NB4 (cell line): Measurements from ENCODE around the gene NDUFC2.
A peak's percentile ranks its signal among the peaks of the same experiment; 100 is the strongest.

Experiments used
- DNase-seq: peaks from one replicate; pipeline ENCODE4 v3.0.0; 2010; ENCODE audit warnings: low read depth
- H3K4me3 ChIP-seq: one replicate; pipeline ENCODE4 v1.5.1; 2011; ENCODE audit warnings: mild to moderate bottlenecking, low read depth, low read length, moderate library complexity
- MYC ChIP-seq: IDR thresholded peaks from 2 replicates; pipeline ENCODE4 v1.6.1; 2011; ENCODE audit warnings: low read depth, low read length
- POLR2A ChIP-seq: IDR thresholded peaks from 2 replicates; pipeline ENCODE4 v1.6.1; 2011; ENCODE audit warnings: mild to moderate bottlenecking; ENCODE audit not compliant: insufficient read length; ENCODE audit errors: extremely low read depth
- TF ChIP-seq, protein P1 (sequence below): IDR thresholded peaks from 2 replicates; pipeline ENCODE4 v1.6.1; 2011; ENCODE audit warnings: low read depth, low read length
- TF ChIP-seq, protein P2 (sequence below): IDR thresholded peaks from one replicate; pipeline ENCODE4 v1.5.1; 2012; ENCODE audit warnings: low read depth, low read length

The NDUFC2 gene

DNA sequence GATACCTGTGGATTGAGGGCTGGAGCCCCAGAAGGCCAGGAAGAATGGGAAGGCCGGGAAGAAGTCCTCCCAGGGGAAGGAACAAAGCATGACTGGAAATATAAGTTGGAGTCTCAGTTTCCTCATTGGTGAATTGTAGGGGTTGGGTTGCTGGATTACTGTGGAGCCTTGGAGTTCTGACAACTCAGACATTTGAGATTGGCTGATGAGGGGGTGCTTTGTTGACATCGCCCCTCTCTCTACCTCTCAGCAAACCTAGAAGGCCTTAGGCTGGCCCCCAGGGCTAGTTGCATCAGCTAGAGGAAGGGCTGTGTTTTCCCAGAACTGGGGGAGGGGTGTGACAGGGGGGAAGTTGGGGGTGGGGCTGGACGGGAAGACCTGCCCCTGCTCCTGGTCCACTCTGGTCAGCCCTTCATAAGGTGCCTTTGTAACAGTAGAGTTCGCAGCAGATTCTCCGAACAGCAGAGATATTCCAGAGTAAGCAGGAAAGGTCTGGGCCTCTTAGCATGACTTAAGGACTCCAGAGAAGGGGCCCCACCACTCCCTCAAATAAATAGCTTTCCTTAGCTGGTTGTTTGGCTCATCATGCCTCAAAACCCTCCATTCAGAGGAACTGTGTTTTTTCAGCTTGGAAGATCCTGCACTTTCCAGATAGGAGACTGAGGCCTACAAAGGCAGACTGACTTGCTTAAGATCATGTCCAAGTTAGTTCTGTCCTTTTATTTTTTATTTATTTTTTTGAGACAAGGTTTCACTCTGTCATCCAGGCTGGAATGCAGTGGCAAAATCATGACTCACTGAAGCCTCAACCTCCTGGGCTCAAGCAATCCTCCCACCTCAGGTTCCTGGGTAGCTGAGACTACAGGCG is 28.5 kb downstream of the NDUFC2 start:
- H3K4me3 ChIP-seq, result no peak overlapping the region
- DNase-seq, result peak; percentile 45
- TF ChIP-seq, protein P1, sequence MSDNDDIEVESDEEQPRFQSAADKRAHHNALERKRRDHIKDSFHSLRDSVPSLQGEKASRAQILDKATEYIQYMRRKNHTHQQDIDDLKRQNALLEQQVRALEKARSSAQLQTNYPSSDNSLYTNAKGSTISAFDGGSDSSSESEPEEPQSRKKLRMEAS, result no peak
- TF ChIP-seq, protein P2, sequence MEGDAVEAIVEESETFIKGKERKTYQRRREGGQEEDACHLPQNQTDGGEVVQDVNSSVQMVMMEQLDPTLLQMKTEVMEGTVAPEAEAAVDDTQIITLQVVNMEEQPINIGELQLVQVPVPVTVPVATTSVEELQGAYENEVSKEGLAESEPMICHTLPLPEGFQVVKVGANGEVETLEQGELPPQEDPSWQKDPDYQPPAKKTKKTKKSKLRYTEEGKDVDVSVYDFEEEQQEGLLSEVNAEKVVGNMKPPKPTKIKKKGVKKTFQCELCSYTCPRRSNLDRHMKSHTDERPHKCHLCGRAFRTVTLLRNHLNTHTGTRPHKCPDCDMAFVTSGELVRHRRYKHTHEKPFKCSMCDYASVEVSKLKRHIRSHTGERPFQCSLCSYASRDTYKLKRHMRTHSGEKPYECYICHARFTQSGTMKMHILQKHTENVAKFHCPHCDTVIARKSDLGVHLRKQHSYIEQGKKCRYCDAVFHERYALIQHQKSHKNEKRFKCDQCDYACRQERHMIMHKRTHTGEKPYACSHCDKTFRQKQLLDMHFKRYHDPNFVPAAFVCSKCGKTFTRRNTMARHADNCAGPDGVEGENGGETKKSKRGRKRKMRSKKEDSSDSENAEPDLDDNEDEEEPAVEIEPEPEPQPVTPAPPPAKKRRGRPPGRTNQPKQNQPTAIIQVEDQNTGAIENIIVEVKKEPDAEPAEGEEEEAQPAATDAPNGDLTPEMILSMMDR, result no peak
- TF ChIP-seq MYC (no peak), POLR2A (no peak)

DNA sequence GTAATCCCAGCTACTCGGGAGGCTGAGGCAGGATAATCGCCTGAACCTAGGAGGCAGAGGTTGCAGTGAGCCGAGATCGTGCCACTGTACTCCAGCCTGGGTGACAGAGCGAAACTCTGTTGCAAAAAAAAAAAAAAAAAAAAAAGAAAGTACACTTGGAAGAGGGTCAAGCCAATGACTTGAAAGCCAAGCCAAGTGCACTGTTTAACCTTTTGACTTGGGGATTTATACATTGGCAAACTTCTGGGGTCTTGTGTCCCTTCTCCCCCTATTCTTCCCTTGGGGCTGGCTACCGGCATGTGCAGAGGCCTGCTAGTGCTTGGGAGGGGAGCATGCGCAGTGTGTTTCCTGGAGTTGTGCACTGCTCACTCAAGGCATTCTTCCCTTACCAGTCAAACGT is 30.3 kb downstream of the NDUFC2 start:
- no peak overlapping the region for H3K4me3 ChIP-seq
- no peak for DNase-seq
- TF ChIP-seq, protein P1, result no peak
- no peak for TF ChIP-seq POLR2A
- TF ChIP-seq MYC, result no peak
- TF ChIP-seq, protein P2, result no peak

DNA sequence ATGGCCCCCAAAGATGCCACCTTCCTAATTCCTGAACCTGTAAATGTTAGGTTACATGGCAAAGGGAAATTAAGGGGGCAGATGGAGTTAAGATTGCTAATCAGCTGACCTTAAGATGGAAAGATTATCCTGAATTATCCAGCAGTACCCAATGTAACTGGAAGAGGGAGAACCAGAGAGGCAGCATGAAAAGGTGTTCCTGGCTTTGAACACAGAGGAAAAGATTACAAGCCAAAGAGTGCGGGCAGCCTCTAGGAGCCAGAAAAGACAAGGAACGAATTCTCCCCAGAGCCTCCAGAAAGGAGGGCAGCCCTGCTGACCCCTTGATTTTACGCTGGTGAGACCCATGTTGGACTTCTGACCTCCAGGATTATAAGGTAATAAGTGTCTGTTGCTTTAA is 31.1 kb downstream of the NDUFC2 start:
- TF ChIP-seq MYC (no peak), POLR2A (no peak)
- TF ChIP-seq, protein P1, result no peak
- TF ChIP-seq, protein P2, result no peak
- no peak overlapping the region for H3K4me3 ChIP-seq
- no peak for DNase-seq

DNA sequence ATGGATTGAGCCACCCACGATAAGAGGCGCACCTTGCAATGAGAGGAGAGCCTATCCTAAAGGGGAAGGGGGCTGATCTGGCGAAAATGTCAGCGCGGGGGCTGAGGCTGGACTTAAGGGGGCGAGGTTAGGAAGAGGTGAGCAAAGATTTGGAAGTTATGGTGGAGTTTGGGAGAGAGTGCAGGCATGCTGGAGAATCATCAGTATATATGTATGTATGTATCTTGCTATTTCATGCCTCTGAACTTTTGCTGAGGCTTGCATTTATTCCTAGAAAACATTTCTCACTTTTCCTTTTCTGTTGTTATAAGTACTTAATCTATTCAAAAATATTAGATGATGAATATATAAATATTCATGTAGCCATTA is 33.2 kb downstream of the NDUFC2 start:
- no peak for DNase-seq
- H3K4me3 ChIP-seq, result no peak overlapping the region
- no peak for TF ChIP-seq MYC
- TF ChIP-seq, protein P1, result no peak
- TF ChIP-seq POLR2A, result no peak
- TF ChIP-seq, protein P2, result no peak

DNA sequence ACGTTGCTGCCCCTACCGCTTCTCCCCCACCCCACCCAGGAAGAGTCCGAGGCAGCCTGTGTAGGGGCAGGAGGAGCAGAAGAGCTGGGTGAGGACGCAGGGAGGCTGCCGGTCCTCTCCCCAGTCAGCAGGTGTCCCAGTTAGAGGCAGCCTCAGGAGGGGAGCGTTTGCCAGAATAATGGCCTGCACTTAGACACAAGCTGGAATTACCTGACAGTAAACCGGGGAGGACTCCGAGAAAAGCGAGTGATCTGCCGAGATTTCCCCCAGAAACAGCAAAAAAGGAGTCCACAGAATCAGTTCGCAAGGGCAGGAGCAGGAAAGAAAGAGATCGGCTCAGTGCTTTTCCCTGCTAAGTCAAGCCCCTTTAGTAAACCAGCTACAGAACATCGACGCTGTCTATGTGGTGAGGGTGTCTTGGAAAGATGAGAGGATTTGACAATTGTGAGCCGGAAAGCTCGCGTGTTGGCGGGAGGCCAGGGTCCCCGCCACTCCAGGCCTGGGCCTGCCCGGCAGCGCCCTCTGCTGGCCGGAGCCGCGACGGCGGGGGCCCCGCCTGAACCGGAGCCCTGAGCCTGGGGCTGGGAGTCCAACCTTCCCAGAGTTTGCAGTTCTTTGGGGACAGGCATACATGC is 33.7 kb downstream of the NDUFC2 start:
- TF ChIP-seq POLR2A (no peak), MYC (no peak)
- TF ChIP-seq, protein P1, result peak; percentile 38
- TF ChIP-seq, protein P2, result peak; percentile 98
- H3K4me3 ChIP-seq, result no peak overlapping the region
- peak; percentile 71 for DNase-seq
